GM18520 (cell line): ENCODE data around the gene HLA-A.
"Not testable (repeated sequence)": the region's sequence is repeated elsewhere in the genome, so short reads cannot be mapped to it uniquely, and the experiment has no call there.

ENCODE experiments used
- ATAC-seq: cut with Tn5 transposase; IDR thresholded peaks from one replicate; pipeline ENCODE4 v1.9.1; 2021; ENCODE audit not compliant: unreplicated experiment

HLA-A gene

DNA sequence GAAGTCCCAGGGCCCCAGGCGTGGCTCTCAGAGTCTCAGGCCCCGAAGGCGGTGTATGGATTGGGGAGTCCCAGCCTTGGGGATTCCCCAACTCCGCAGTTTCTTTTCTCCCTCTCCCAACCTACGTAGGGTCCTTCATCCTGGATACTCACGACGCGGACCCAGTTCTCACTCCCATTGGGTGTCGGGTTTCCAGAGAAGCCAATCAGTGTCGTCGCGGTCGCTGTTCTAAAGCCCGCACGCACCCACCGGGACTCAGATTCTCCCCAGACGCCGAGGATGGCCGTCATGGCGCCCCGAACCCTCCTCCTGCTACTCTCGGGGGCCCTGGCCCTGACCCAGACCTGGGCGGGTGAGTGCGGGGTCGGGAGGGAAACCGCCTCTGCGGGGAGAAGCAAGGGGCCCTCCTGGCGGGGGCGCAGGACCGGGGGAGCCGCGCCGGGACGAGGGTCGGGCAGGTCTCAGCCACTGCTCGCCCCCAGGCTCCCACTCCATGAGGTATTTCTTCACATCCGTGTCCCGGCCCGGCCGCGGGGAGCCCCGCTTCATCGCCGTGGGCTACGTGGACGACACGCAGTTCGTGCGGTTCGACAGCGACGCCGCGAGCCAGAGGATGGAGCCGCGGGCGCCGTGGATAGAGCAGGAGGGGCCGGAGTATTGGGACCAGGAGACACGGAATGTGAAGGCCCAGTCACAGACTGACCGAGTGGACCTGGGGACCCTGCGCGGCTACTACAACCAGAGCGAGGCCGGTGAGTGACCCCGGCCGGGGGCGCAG is at the start of gene HLA-A:
HLA-A (plus strand) TSS at position 258 of the 778 bp plus-strand sequence; CDS start at position 280, 22 bp downstream.
- ATAC-seq, result peak; percentile 80

DNA sequence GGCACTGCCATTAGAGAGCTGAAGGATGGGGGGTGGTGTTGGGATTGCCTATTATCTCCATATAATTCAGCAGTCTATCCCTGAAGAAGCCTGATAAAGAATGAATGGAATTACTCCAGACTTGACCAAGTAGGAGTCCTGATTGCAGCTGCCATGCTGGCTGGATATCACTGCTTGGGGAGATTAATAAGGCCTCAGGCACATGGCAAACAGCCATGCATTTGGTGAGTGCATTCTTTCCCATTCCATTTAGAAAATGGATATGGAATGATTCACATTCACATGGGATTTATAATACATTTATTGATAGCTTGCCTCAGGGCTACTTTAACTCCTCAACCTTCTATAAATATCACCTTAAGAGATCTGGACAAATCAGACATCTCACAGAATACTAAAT is 49.6 kb upstream of the HLA-A start:
- no peak for ATAC-seq

DNA sequence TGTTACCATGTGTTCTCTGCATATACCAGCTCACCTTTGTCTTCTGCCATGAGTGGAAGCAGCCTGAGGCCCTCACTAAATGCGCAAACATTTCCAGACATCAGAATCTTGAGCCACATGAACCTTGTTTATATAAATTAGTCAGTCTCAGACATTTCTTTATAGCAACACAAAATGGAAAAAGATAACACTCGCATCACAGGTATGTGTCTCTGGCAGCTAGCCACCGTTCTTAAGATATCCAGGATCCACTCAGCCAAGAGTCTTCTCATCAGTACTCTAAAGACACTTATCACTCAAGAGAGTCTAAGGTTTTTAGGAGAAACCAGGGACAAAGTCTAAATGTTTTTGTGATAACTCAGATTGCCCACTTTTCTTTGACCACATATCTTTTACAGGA is 43.1 kb upstream of the HLA-A start:
- ATAC-seq, result no peak

- ATAC-seq, result no peak
Measured at GRCh38 chr6:29905286-29905685, 37.0 kb upstream of the HLA-A start.

DNA sequence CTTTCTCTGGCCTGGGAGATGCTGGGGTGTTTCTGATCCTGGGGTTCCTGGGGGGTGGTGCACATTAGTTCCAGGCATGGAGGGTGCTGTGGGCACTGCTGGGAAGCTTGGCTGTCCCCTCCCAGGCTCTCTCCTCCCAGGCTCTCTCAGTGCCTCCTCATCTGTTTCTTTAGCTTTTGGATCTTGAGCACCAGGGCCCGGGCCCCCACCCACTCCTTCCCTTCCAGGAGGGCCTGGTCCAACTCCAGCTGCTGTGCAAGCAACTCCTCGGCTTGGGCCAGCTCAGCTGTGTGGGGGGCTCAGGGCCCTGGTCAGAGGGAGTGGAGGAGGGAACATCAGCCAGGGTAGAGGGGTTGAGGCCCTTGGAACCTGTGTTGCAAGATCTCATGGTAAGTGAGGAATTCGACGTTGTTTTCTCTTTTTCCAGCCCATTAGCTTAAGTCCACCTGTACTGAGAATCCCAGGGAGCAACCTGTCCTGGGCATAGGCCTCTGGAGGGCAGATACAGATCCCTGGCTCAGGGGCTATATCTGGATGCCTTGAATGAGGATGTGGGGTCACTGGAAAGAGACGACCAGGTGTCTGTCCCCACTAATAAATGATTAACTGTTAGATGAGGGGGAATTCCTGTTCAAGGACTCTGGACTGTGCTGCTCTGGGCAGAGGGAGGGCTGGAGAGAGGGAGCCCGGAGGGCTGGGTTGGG is 34.5 kb upstream of the HLA-A start:
- no peak for ATAC-seq

DNA sequence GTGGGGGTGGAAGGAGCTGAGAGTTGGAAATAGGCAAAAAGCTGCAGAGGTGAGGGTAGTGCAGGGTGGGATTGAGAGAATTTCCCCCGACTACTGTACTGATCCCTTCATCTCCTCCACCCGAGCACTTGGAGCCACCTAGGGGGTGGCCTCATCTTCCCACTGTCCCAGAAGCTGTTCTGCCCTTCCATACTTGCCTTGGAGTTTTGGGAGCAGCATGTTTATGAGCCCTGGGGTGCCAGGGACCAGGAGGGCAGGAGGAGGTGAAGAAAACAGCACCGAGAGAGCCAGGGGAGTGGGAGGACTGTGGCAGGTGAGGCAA is 34.0 kb upstream of the HLA-A start:
- no peak for ATAC-seq

GRCh38 chr6:29908710-29909109 is 33.6 kb upstream of the HLA-A start:
- ATAC-seq, result no peak

DNA sequence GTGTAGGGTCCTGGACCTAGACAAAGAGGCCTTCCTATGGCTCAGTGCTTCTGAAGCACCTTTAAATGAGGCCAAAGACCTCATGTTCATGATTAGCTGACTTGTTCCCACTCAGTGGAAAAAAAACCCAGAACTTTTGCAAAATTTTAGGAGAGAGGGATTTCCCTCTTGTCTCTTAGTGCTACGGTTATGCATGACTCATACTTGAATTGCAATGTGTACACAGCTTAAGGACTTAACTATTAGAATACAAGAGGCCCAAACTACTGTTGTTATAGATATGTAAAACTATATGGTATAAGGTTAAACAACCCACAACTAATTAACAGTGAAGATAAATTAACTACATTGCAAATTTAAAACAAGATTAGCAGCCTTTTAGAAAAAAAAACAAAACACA is 32.3 kb upstream of the HLA-A start:
- ATAC-seq, result no peak

DNA sequence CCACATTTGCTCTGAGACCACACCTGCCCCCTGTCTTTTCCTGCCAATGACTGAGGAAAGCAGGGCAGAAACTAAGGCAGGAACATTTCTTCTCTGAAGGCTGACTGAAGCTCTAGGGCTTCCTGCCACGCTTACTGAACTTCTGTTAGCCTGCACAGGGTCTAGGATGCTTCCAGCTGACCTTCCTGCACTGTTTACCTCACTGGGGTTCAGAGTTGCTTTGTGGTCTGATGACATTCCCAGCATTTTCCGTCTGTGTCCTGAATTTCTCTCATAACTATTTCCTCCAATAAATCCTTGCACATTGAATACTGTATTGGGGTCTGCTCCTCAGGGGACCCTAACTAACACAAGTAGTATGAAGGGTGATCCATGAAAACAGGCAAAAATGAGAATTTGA is 29.5 kb upstream of the HLA-A start:
- no peak for ATAC-seq

GRCh38 chr6:29916741-29917140 is 25.6 kb upstream of the HLA-A start:
- ATAC-seq, result no peak

- no peak for ATAC-seq
Measured at GRCh38 chr6:29917857-29918256, 24.5 kb upstream of the HLA-A start.

DNA sequence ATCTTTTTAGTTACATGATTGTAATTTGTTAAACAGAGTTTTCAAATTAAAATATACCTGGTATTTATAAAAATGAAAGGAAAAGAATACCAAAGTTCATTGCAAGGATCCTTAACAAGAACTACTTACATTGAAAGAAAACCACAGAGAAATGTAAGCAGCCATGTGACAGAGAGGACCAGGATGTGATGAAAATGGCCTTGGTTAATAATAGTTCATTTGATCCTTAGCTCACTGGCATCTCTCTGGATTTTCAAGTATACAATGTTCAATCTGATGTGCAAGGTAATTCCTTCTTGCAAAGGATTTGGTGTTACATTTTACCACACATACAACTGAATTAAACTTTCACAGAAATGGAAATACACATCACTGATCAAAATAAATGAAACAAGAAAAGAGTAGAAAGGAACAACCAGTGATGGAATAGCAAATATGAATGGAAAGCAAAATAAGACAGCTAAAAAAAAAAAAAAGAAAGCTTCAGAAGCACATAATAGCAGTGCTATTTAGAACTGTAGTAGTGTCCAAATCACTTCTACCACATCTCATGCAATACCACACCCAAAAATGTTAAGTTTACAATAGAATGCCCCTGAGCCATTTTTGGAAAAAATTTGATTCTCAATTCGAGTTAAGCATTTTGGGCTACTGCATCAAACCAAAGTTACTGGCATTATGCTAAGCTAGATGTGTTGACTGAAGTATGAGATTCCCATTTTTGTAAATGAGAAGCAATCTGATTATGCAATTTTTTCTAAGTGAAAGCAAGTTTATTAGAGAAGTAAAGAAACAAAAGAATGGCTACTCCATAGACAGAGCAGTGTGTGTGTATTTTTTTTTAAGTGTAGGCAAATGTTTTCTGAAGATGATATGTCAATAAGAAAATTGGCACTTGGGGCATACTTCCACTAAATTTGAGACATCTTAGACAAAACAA is 22.6 kb upstream of the HLA-A start:
- ATAC-seq, result no peak

DNA sequence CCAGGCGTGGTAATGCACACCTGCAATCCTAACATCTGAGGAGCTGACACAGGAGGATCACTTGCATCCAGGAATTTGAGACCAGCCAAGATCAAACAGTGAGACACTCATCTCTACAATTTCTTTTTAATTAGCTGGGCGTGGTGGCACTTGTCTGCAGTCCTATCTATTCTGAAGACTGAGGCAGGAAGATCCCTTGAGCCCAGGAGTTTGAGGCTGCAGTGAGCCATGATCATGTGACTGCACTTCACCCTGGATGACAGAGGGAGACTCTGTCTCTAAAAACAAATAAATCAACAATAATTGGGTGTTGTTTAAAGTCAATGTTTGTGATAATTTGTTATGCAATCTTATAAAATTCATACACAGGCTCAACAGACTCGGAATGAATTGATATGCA is 18.0 kb upstream of the HLA-A start:
- no peak for ATAC-seq

DNA sequence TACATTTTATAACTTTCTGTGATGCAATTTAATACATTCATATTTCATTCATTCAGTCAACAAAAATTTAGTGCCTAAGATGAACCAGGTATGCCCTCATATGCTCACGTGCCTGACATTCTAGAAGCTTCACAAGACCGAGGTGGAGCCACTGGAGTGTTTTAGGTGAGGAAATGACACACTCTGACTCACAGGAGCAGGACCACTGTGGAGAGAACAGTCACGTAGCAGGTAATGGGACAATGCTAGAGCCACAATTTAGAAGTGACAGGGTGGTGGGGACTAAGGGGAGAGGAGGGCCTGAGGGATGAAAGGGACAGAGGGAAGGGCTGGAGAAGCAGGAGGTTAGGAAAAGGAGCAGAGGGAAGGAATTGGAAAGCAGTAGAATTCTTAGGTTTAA is 17.6 kb upstream of the HLA-A start:
- no peak for ATAC-seq

DNA sequence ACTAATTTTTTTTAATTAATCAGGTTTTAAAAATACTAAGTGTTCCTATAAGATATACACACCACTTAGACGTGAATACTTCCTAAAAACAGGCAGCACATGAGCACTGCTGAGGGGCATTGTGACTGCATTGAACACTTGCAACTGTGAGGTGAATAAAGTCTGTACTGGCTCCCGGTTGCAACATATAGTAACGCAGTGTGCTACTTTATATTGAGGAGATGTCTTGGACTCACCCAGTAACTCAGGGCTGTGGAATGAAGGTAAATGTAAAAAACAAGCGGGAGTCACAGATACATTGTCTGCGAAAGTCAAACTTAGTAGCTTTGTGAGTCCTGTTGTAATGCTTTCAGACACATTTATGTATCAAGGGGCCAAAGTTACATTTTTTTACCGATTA is 17.0 kb upstream of the HLA-A start:
- ATAC-seq, result no peak

DNA sequence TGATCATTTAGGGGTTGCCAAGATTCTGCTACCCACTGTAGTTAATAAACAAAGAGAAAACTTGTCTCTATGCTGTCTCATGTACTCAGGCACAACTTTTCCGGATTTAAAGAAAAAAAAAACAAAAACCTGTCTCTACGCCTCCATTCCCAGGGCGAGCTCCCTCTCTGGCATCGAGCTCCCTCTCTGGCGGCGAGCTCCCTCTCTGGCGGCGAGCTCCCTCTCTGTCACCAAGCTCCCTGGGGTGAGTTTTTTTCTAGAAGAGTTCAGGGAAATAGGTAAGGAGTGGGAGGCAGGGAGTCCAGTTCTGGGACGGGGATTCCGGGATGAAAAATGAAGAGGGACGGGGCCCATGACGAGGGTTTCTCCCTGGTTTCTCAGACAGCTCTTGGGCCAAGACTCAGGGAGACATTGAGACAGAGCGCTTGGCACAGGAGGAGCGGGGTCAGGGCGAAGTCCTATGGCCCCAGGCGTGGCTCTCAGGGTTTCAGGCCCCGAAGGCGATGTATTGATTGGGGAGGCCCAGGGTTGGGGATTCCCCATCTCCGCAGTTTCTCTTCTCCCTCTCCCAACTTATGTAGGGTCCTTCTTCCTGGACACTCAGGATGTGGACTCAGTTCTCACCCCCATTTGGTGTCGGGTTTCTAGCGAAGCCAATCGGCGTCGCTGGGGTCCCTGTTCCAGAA is 16.5 kb upstream of the HLA-A start:
- no peak for ATAC-seq

GRCh38 chr6:29926413-29927274 is 15.7 kb upstream of the HLA-A start:
- no peak for ATAC-seq

DNA sequence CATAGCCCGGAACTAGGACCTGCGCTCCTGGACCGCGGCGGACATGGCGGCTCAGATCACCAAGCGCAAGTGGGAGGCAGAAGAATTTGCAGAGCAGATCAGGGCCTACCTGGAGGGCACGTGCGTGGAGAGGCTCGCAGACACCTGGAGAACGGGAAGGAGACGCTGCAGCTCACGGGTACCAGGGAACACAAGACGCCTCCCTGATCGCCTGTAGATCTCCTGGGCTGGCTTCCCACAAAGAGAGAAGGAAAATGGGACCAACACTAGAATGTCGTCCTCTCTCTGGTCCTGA is 15.1 kb upstream of the HLA-A start:
- no peak for ATAC-seq

GRCh38 chr6:29927841-29928388 is 14.4 kb upstream of the HLA-A start:
- ATAC-seq, result no peak

DNA sequence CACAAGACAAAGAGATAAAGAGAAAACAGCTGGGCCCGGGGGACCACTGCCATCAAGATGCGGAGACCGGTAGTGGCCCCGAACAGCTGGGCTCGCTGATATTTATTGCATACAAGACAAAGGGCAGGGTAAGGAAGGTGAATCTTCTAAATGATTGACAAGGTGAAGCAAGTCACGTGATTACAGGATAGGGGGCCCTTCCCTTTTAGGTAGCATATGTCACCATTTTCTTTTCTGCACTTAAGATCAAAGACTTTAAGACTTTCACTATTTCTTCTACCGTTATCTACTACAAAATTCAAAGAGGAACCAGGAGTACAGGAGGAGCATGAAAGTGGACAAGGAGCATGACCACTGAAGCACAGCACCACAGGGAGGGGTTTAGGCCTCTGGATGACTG is 12.3 kb upstream of the HLA-A start:
- ATAC-seq, result not testable (repeated sequence)
